ENCODE data around the gene MACROH2A2.
"Not testable (repeated sequence)": the region's sequence is repeated elsewhere in the genome, so short reads cannot be mapped to it uniquely, and the experiment has no call there.

Gene MACROH2A2

DNA sequence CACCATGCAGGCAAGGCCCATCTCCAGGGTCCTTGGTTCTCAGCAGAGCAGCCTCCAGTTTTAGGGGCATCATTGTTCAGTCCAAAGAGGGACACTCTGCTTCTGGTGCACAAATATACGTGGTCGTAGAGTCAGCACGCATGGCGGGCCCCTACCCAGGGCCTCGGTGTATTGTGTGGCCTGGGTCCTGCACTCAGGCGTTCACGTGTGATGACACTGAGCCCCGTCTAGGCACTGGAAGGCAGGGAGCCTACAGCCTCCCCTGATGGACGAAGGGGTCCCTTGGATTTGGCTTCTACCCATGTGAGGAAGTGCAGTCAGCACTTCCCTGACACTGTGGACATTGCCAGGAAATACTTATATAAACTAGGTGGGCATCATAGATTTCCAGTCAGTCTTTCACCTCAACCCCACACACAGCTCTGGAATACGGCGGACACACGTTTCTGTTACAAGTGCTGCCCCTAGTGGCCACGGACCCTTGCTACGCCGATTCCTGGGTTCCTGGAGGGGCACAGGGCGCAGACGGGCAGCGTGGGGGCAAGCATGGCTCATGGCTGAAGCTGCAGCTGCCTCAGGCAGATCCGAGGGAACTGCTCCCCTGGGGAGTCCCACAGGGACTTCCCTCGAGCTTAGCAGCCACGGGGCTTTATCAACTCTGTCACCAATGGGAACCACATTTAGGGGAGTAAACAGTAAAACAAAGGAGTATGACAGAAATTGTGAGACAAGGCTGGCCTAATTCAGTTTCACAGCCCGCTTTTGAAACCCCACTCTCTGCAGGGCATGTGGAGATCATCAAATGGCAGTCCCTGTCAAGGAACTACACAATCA lies 54.5 kb downstream of the MACROH2A2 start:
- DNase-seq: no peak

DNA sequence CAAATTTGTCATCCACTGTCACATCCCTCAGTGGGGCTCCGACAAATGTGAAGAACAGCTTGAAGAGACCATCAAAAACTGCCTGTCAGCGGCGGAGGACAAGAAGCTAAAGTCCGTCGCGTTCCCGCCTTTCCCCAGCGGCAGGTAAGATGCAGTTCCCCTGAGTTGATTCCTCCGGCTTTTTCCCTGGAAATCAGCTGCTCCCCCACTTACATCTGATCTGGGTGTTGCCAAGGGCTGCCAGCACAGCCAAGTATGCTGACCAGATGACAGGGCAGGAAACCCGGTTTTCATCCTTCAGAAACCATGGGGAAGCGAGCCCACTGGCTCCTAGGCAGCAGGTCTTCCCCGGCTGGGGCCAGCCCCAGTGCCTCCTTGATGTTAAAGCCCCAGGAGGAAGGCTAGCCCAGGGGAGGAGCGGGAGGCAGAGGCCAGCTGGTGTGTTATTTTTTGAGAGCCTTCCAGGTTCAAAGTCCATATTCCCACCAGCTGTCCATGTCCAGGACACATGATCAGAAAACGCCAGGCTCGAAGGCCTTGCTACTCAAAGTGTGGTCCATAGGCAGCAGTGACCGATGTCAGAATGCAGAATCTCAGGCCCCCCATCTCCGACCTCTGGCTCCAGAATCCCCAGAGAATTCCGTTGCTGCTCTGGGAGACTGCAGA lies 56.6 kb downstream of the MACROH2A2 start:
- DNase-seq: no peak

- DNase-seq: no peak
Measured at GRCh38 chr10:70111496-70111895, 58.9 kb downstream of the MACROH2A2 start.

DNA sequence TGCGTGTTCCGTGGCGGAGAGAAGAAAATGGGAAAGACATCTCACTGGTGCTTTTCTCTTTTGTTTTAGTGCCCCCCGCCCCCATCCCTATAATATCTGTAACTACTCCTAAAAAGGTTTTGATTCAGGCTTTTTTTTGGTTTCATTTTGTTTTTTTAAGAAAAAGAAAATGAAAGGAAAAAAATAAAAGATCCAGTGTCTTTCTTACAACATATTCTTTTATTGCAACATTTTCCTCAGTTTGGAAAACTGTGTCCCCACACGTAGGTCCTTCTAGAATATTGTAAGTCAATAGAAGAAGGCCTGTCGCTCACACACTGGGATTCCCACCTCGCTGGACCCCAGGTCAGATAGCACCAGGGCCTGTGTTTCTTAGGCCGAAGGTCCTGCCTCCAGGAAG lies 59.4 kb downstream of the MACROH2A2 start:
- no peak for DNase-seq

DNA sequence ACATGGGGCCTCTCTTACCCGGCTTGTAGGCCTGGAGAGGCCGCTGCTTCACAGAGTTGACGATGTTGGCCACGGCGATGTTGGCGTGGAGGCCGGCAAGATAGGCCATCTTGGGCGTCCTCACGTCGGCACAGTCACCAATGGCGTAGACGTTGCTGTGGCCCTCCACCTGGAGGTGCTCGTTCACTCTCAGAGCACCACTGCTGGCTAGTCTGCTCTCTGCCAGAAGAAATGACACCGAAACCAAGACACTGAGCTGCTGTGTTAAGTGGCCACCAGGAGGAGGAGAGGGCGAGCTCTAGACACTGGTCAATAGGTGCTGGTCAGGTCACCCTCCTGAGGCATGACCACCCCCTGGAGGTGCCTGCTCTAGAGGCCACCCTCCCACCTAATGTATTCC lies 62.3 kb downstream of the MACROH2A2 start:
- no peak for DNase-seq

DNA sequence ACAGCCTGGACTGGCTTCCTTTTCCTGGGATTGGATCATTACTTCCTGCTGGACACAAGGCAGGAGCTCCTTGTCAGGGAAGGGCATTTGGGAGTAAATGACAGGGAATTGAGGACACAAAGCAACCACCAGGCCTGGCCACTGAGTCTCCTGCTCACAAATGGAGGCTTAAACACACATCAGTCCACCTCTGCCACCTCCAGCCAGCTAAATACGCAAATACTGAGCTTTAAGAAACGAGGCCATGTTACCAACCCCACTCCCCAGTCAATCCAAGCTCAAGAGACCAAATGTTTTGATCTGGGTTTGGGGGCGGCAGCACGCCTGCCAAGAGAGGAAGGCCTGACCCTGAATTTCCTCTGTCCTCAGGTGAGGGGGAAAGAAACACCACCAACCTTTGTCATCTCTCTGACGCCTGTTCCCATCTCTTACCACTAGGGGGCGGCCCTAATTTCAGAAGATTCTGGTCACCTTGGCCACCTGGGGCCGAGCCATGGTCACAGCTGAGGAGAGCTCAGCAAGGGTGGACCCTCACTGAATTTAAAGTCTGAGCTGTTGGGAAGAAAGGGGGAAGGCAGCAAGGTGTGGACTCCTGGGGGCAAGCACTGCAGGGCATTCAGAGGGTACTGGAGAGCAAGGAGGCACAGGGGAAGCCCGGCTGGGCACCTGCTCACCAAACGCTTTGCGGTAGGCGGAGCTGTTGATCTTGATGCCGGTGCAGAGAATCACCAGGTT lies 63.5 kb downstream of the MACROH2A2 start:
- DNase-seq: peak; percentile 30

DNA sequence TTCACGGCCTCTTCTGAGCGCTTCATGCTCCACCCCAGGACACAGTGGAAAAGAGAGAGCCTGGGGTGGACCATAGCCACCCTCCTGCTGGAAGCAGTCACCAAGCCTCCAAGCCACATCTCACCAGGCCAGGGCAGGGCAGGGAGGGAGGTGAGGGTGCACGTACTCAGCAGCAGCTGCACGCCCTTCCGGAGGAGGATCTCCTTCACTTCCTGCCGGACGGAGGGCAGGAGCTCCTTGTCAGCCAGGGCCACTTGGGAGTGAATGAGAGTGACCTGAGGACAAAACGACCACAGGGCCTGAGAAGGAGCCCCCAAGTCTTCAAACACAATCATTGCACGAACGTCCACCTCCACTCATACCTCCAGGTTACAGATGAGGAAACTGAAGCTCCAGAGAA lies 65.0 kb downstream of the MACROH2A2 start:
- DNase-seq: no peak

DNA sequence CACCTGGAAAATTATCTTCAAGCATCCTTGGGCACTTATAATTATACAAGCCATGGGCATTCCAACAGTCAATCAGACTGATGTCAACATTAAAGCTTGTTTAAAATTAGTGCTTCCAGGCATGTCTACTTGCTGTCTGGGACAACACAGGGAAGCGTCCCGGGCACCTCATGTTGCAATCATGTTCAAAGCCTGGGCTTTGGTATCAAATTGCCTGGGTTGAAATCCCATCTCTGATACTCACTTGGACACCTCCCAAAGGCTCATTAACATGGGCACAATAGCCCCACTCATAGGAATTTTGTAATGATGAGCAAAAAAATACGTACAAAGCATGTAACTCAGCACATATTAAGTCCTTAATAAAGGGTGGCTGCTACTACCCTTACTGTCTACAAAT lies 65.5 kb downstream of the MACROH2A2 start:
- no peak for DNase-seq

DNA sequence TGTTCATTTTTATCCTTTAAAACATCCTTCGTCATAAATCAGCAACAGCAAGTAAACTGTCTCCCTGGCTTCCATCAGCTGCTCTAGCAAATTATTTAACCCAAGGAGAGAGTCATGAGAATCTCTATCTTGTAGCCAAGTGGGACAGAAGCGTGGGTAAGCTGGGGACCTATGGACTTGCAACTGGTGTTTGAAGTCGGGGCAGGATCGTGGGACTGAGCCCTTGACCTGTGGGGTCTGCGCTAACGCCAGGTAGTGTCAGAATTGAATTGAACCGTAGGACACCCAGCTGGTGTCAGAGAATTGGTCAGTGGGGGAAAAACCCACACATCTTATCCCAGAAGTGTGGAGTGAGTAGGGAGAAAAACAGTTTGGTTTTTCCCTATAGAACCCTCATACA lies 66.6 kb downstream of the MACROH2A2 start:
- no peak for DNase-seq

GRCh38 chr10:70119623-70120022 lies 67.0 kb downstream of the MACROH2A2 start:
- DNase-seq: no peak

GRCh38 chr10:70120417-70120816 lies 67.8 kb downstream of the MACROH2A2 start:
- no peak for DNase-seq

DNA sequence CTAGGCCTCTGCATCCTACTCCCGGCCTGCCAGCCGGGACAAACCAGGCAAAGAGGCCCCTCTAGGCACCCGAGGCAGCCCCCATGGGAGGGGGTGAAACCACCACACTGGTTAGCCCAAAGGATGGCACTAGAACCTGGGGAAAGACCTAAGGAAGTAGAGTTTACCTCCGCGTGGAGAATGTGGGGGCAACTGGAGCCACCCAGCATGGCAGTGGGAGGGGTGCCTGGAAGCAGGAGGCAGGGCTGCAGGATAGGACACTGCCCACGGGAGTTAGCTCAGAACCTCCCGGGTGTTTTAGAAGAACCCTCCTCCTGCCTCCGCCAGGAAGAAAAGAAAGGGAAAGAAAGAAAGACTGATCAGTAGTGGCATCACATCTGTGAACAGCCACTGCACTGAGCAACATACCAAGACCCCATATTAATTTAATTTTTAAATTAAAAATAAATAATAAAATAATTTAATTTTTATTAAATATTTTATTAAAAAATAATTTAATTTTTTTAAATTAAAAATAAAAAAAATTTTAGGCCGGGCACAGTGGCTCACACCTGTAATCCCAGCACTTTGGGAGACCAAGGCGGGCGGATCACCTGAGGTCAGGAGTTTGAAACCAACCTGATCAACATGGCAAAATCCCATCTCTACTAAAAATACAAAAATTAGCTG lies 68.8 kb downstream of the MACROH2A2 start:
- DNase-seq: no peak

GRCh38 chr10:70122742-70123141 lies 70.1 kb downstream of the MACROH2A2 start:
- no peak for DNase-seq

DNA sequence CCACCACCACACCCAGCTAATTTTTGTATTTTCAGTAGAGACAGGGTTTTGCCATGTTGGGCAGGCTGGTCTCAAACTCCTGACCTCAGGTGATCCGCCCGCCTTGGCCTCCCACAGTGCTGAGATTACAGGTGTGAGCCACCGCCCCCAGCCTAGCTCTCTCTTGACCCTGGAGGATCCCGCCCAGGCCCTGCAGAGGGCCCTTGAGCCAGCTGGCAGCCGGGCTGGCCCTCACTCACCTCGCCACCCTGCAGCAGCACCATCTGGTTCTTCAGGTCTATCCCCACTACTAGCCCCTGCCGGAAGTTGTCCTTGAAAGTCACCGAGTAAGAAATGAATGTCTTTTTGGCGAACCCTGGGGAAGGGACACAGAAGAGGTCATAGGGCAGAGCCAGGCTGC lies 70.5 kb downstream of the MACROH2A2 start:
- DNase-seq: not testable (repeated sequence)

DNA sequence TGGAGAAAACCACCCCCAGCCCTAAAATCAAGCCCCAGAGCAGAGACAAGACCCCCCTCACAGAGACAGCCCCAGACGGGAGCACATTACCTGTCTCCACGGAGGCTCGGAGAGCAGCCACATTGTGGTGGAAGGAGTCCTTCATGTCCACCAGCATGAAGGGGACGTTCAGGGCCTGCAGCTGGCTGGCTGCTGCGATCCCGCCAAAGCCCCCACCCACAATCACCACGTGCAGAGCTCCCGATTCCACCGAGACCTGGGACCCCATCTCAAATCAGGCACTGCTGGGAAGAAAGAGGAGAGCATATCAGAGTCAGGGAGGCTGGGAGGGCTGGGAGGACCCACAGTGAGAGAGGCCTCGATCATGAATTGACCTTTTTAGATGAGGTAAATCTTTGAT lies 71.2 kb downstream of the MACROH2A2 start:
- DNase-seq: no peak

DNA sequence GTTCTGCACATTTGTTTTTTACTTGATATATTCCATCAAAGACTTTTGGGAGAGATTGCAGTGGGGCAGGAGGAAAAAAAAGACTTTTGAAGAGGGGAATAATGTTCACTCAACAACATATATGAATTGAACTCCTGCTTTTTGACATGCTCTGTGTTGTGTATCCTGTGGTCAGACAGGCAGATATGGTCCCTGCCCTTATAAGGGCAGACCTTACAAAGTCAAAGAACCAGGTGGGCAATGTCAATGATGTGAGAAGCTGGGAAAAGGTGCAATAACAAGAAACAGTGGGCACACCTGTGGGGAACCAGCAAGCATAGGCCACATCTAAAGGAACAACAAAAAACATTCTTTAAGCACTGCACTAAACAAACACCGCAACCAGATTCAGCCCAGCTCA lies 71.8 kb downstream of the MACROH2A2 start:
- DNase-seq: no peak

- no peak for DNase-seq
Measured at GRCh38 chr10:70124918-70125317, 72.3 kb downstream of the MACROH2A2 start.

DNA sequence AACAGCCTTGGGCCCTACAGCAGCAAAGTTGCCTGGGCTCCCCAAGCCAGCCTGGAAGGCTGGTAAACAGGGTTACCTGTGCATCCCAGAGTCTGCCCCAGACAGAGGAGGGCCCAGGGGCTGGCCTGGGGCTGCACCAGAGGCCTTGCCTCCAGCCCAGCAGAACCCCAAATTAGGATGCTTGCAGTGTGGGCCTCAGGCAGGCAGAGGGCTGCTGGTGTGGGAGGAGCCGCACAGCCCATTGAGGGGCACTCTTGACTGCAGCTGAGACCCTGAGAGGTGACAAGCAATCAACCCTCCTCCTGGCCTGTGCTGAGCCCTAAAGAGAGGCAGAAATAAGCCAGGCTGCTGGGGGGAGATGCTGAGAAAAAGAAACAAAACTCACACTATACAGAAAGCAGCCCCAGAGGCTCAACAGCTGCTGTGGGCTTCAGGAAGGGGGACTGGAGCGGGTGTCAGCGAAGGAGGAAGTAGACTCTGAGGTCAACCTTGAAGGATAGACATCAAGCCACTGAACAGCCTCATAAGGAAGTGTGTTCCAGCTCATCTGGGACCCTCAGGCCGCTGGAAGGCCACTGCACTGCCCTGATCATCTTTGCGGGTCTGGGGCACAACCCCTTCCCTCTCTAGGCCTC lies 73.4 kb downstream of the MACROH2A2 start:
- DNase-seq: no peak

GRCh38 chr10:70126700-70127395 lies 74.2 kb downstream of the MACROH2A2 start:
- DNase-seq: no peak

DNA sequence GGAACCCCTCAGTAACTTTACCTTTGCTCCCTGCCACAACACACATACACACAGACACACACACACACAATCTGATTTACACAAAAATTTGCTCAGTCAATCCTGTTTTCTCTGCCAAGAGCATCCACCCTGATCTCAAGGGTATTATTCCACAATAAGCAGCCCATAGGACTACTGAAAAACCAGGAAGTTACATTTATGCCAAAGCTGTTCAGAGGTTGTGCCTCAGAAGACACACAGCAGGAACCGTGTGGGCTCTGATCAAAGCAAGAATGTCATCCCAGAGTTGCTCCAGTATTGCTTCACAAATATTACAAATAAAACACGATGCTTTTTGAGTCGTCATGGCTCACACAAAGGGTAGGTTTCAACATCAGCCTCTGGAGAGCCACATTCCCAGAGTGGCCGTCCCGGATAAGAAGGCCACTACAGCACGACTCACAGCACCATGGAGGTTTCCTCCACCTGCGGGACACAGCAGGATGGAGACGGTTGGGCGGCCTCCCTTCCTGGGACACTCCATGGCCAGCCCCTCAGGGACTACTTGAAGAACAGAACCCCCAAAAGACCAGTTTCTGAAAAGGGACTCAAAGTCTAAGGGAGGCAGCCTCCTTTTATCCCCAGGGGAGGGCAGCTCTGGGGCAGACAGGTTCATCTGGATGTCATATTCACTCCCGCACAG lies 78.4 kb downstream of the MACROH2A2 start:
- no peak for DNase-seq

GRCh38 chr10:70131560-70131937 lies 78.9 kb downstream of the MACROH2A2 start:
- DNase-seq: no peak

All from NCI-H1092 (cell line).